Effector memory CD4-positive, alpha-beta T cell (primary cell): Measurements from ENCODE around the gene RAB40C.

Experiments used
- DNase-seq, 3 donors: peaks; one replicate each; pipeline ENCODE4 v3.0.0-alpha.2; 2020
- H3K27ac ChIP-seq: 2 replicates; pipeline ENCODE4 v1.7.0; 2013; ENCODE audit warnings: mild to moderate bottlenecking, low read length, moderate library complexity; ENCODE audit not compliant: insufficient read depth, poor library complexity, severe bottlenecking
- H3K27me3 ChIP-seq: replicated peaks from 2 replicates; pipeline ENCODE4 v1.7.0; 2013; ENCODE audit warnings: mild to moderate bottlenecking, low read length; ENCODE audit not compliant: insufficient read depth, control insufficient read depth, poor library complexity, severe bottlenecking
- H3K36me3 ChIP-seq: 2 replicates; pipeline ENCODE4 v1.7.0; 2013; ENCODE audit warnings: mild to moderate bottlenecking, low read length, moderate library complexity; ENCODE audit not compliant: control insufficient read depth, insufficient read depth
- H3K4me1 ChIP-seq: 2 replicates; pipeline ENCODE4 v1.7.0; 2013; ENCODE audit warnings: low read length, mild to moderate bottlenecking; ENCODE audit not compliant: control insufficient read depth, insufficient read depth, poor library complexity, severe bottlenecking
- H3K4me3 ChIP-seq: 2 replicates; pipeline ENCODE4 v1.7.0; 2013; ENCODE audit warnings: low read length, low read depth, mild to moderate bottlenecking; ENCODE audit not compliant: insufficient read depth, poor library complexity, severe bottlenecking
- H3K9me3 ChIP-seq: 2 replicates; pipeline ENCODE4 v1.7.0; 2013; ENCODE audit warnings: mild to moderate bottlenecking, low read length, moderate library complexity; ENCODE audit not compliant: control insufficient read depth

Gene RAB40C

GRCh38 chr16:598823-599739, 9.2 kb downstream of the RAB40C start:
- Histone ChIP-seq H3K27me3 (no peaks in the 10 kb centered on the region), H3K4me1 (no peaks in the 10 kb centered on the region), H3K27ac (no peak overlapping the region), H3K4me3 (no peak overlapping the region), H3K9me3 (no peaks in the 10 kb centered on the region), H3K36me3 (peaks cover 7% of the 10 kb centered on the region)
- no peak for DNase-seq

- Histone ChIP-seq H3K4me1 (no peaks in the 10 kb centered on the region), H3K4me3 (no peak overlapping the region), H3K36me3 (peaks cover 7% of the 10 kb centered on the region), H3K27me3 (no peaks in the 10 kb centered on the region), H3K27ac (no peak overlapping the region), H3K9me3 (no peaks in the 10 kb centered on the region)
- no peak for DNase-seq
Observed at GRCh38 chr16:600781-601180, 10.9 kb downstream of the RAB40C start.

GRCh38 chr16:603933-604332, 14.1 kb downstream of the RAB40C start:
- peaks cover 5% of the 10 kb centered on the region for H3K36me3 ChIP-seq

GRCh38 chr16:606656-607307, 16.9 kb downstream of the RAB40C start:
- DNase-seq: no peak
- H3K36me3 ChIP-seq: no peaks in the 10 kb centered on the region
- no peak overlapping the region for H3K27ac ChIP-seq
- no peaks in the 10 kb centered on the region for H3K9me3 ChIP-seq
- H3K4me3 ChIP-seq: no peak overlapping the region
- no peaks in the 10 kb centered on the region for H3K4me1 ChIP-seq
- H3K27me3 ChIP-seq: no peaks in the 10 kb centered on the region

More at GRCh38 chr16:603933-604332, 14.1 kb downstream of the RAB40C start:
- H3K27ac ChIP-seq: no peak overlapping the region
- no peaks in the 10 kb centered on the region for H3K9me3 ChIP-seq
- no peak overlapping the region for H3K4me3 ChIP-seq
- no peaks in the 10 kb centered on the region for H3K4me1 ChIP-seq
- DNase-seq: no peak
- H3K27me3 ChIP-seq: no peaks in the 10 kb centered on the region

DNA sequence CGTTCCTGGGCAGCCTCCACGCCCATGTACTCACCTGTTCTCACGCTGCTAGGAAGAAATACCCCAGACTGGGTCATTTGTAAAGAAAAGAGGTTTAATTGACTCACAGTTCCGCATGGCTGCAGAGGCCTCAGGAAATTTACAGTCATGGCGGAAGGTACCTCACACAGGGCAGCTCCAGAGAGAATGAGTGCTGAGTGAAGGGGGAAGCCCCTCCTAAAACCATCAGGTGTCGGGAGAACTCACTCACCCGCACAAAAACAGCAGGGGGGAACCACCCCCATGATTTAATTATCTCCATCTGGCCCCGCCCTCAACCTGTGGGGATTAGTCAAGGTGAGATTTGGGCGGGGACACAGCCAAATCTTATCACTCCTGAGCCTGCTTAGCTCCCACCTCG, 18.2 kb downstream of the RAB40C start:
- peaks cover under 1% of the 10 kb centered on the region for H3K36me3 ChIP-seq
- no peaks in the 10 kb centered on the region for H3K9me3 ChIP-seq
- H3K4me1 ChIP-seq: no peaks in the 10 kb centered on the region
- no peak for DNase-seq
- no peak overlapping the region for H3K27ac ChIP-seq
- no peaks in the 10 kb centered on the region for H3K27me3 ChIP-seq
- no peak overlapping the region for H3K4me3 ChIP-seq

GRCh38 chr16:609316-609715, 19.4 kb downstream of the RAB40C start:
- Histone ChIP-seq H3K27me3 (no peaks in the 10 kb centered on the region), H3K4me3 (no peak overlapping the region), H3K36me3 (peaks cover 5% of the 10 kb centered on the region), H3K4me1 (no peaks in the 10 kb centered on the region), H3K9me3 (no peaks in the 10 kb centered on the region), H3K27ac (no peak overlapping the region)
- no peak for DNase-seq

DNA sequence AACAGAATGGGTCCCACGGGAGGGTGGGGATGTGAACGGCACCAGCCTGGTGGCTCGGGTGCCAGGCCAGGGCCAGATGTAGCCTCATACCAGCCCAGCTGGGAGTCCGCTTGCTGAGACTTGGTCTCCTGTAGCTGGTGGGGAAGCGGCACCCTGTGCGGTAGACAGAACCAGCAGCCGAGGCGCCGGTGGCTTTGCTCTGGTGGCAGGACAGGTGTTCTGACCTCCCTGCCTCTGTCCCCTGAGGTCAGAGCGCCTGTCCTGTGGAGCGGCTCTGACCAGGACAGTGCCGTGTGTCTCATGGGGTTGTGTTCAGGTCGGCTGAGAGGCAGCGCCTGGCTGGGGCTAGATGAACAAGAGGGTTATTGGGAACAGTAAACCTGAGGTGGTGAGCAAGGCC, 20.1 kb downstream of the RAB40C start:
- Histone ChIP-seq H3K36me3 (peaks cover 5% of the 10 kb centered on the region), H3K27me3 (no peaks in the 10 kb centered on the region), H3K4me3 (no peak overlapping the region), H3K27ac (no peak overlapping the region), H3K4me1 (no peaks in the 10 kb centered on the region), H3K9me3 (no peaks in the 10 kb centered on the region)
- no peak for DNase-seq

GRCh38 chr16:610513-611381, 20.9 kb downstream of the RAB40C start:
- H3K4me1 ChIP-seq: no peaks in the 10 kb centered on the region
- H3K36me3 ChIP-seq: peaks cover 5% of the 10 kb centered on the region
- no peaks in the 10 kb centered on the region for H3K9me3 ChIP-seq
- H3K27me3 ChIP-seq: no peaks in the 10 kb centered on the region
- DNase-seq: peak; percentile 19 to 34 (median 25)
- H3K27ac ChIP-seq: no peak overlapping the region
- H3K4me3 ChIP-seq: no peak overlapping the region

- H3K4me1 ChIP-seq: no peaks in the 10 kb centered on the region
- no peak overlapping the region for H3K4me3 ChIP-seq
- H3K36me3 ChIP-seq: peaks cover 9% of the 10 kb centered on the region
- no peak overlapping the region for H3K27ac ChIP-seq
- no peak for DNase-seq
- H3K9me3 ChIP-seq: no peaks in the 10 kb centered on the region
- no peaks in the 10 kb centered on the region for H3K27me3 ChIP-seq
Observed at GRCh38 chr16:615122-615521, 25.3 kb downstream of the RAB40C start.
